ENCODE results near the gene SFXN2. TPM values are rescaled to one million over a fixed set of nuclear protein-coding genes. Genes with fewer than 3 reads are reported as not detected.
A peak's percentile ranks its signal among the peaks of the same experiment; 100 is the strongest.

The SFXN2 gene
- total RNA-seq, 4 donors from 2014 or later, result 7.2 to 26.4 (median 11.3) TPM

- peaks cover 0 to 99% (median 78%) of the 10 kb centered on the region in 4 donors for H3K4me1 ChIP-seq
- peak overlapping the region; percentile 82 to 97 (median 88) for H3K27ac ChIP-seq
- 4 to 5% methylated on average over 8 to 9 of the region's 9 CpGs for WGBS, 2 donors
- DNase-seq (ENCODE audit: low spot score in 2 of 2), result peak; percentile 57 to 84
- TF ChIP-seq EP300 (IDR thresholded peaks at IDR 0.05) (peak; percentile 46 to 95), CTCF (IDR thresholded peaks at IDR 0.05) (peak in 1 of 5 experiments; percentile 15), POLR2A (IDR thresholded peaks at IDR 0.05) (peak in 1 of 2 donors; percentile 26)
- no peaks in the 10 kb centered on the region for H3K9me3 ChIP-seq
- H3K36me3 ChIP-seq, result no peaks in the 10 kb centered on the region
- H3K4me3 ChIP-seq, result peak overlapping the region; percentile 18 to 51 (median 26)
- no peaks in the 10 kb centered on the region for H3K27me3 ChIP-seq
These were observed 62.5 kb downstream of the SFXN2 start for GRCh38 chr10:102776779-102777456.

- H3K27ac ChIP-seq, result peak overlapping the region; percentile 82 to 97 (median 88)
- H3K4me3 ChIP-seq, result peak overlapping the region in 1 of 4 donors; percentile 51
- H3K36me3 ChIP-seq, result no peaks in the 10 kb centered on the region
- TF ChIP-seq EP300 (IDR thresholded peaks at IDR 0.05), result no peak
- TF ChIP-seq POLR2A (IDR thresholded peaks at IDR 0.05), result no peak
- no peak for TF ChIP-seq CTCF (IDR thresholded peaks at IDR 0.05)
- no peaks in the 10 kb centered on the region for H3K9me3 ChIP-seq
- peaks cover 0 to 100% (median 86%) of the 10 kb centered on the region in 4 donors for H3K4me1 ChIP-seq
- H3K27me3 ChIP-seq, result no peaks in the 10 kb centered on the region
- no peak for DNase-seq (ENCODE audit: low spot score in 2 of 2)
- WGBS, 2 donors, result 49 to 53% methylated on average over 17 of the region's 17 CpGs
These were observed 63.4 kb downstream of the SFXN2 start for GRCh38 chr10:102777711-102778453.

- no peak overlapping the region for H3K4me3 ChIP-seq
- 76 to 78% methylated on average over 2 of the region's 2 CpGs for WGBS, 2 donors
- no peaks in the 10 kb centered on the region for H3K36me3 ChIP-seq
These were observed 64.3 kb downstream of the SFXN2 start for GRCh38 chr10:102778781-102779180.

GRCh38 chr10:102779680-102780526 is 65.5 kb downstream of the SFXN2 start:
- Histone ChIP-seq H3K4me3 (no peak overlapping the region), H3K36me3 (no peaks in the 10 kb centered on the region), H3K27ac (peak overlapping the region in 3 of 4 donors; percentile 69 to 97 (median 91)), H3K27me3 (no peaks in the 10 kb centered on the region), H3K4me1 (peaks cover 0 to 99% (median 78%) of the 10 kb centered on the region in 4 donors), H3K9me3 (no peaks in the 10 kb centered on the region)
- no peak for TF ChIP-seq EP300 (IDR thresholded peaks at IDR 0.05)
- TF ChIP-seq CTCF (IDR thresholded peaks at IDR 0.05), result no peak
- no peak for TF ChIP-seq POLR2A (IDR thresholded peaks at IDR 0.05)
- DNase-seq (ENCODE audit: low spot score in 2 of 2), result no peak
- WGBS, 2 donors, result 56 to 57% methylated on average over 10 of the region's 10 CpGs

More at GRCh38 chr10:102778781-102779180, 64.3 kb downstream of the SFXN2 start:
- no peak for DNase-seq (ENCODE audit: low spot score in 2 of 2)
- H3K9me3 ChIP-seq, result no peaks in the 10 kb centered on the region
- TF ChIP-seq CTCF (IDR thresholded peaks at IDR 0.05) (no peak), EP300 (IDR thresholded peaks at IDR 0.05) (no peak), POLR2A (IDR thresholded peaks at IDR 0.05) (no peak)
- no peaks in the 10 kb centered on the region for H3K27me3 ChIP-seq
- H3K4me1 ChIP-seq, result peaks cover 0 to 100% (median 85%) of the 10 kb centered on the region in 4 donors
- peak overlapping the region in 2 of 4 donors; percentile 91 to 97 for H3K27ac ChIP-seq

Data from tibial nerve (tissue), 4 donors.